ENCODE results near the gene KLRC3.
"Not testable (repeated sequence)": the region's sequence is repeated elsewhere in the genome, so short reads cannot be mapped to it uniquely, and the experiment has no call there.

GRCh38 chr12:10390991-10391390 is 29.4 kb downstream of the KLRC3 start:
- not testable (repeated sequence) for TF ChIP-seq CTCF, POLR2AphosphoS5 (IDR thresholded peaks at IDR 0.05)
